GM21528 (cell line): ENCODE data around the gene RPS19.

Experiments used
- ATAC-seq: cut with Tn5 transposase; IDR thresholded peaks from one replicate; pipeline ENCODE4 v1.9.1; 2021; ENCODE audit warnings: mild to moderate bottlenecking, moderate library complexity; ENCODE audit not compliant: unreplicated experiment, low FRiP score

Gene RPS19

GRCh38 chr19:41897181-41897580 lies 37.1 kb downstream of the RPS19 start:
- no peak for ATAC-seq

GRCh38 chr19:41897820-41898219 lies 37.8 kb downstream of the RPS19 start:
- no peak for ATAC-seq

- no peak for ATAC-seq
Observed at GRCh38 chr19:41898235-41898634, 38.2 kb downstream of the RPS19 start.

GRCh38 chr19:41901707-41902360 lies 41.8 kb downstream of the RPS19 start:
- ATAC-seq, result no peak

GRCh38 chr19:41902594-41902993 lies 42.5 kb downstream of the RPS19 start:
- ATAC-seq, result no peak

GRCh38 chr19:41903193-41903953 lies 43.3 kb downstream of the RPS19 start:
- ATAC-seq, result no peak

- ATAC-seq, result no peak
Observed at GRCh38 chr19:41904118-41904870, 44.2 kb downstream of the RPS19 start.

- no peak for ATAC-seq
Observed at GRCh38 chr19:41905273-41906002, 45.4 kb downstream of the RPS19 start.

- ATAC-seq, result no peak
Observed at GRCh38 chr19:41906271-41906670, 46.2 kb downstream of the RPS19 start.

GRCh38 chr19:41906916-41907680 lies 47.0 kb downstream of the RPS19 start:
- ATAC-seq, result no peak

- ATAC-seq, result no peak
Observed at GRCh38 chr19:41907994-41908615, 48.0 kb downstream of the RPS19 start.

- no peak for ATAC-seq
Observed at GRCh38 chr19:41908724-41909464, 48.8 kb downstream of the RPS19 start.

- ATAC-seq, result no peak
Observed at GRCh38 chr19:41909706-41910105, 49.7 kb downstream of the RPS19 start.

GRCh38 chr19:41910240-41910991 lies 50.4 kb downstream of the RPS19 start:
- no peak for ATAC-seq

GRCh38 chr19:41910992-41911888 lies 51.2 kb downstream of the RPS19 start:
- no peak for ATAC-seq

GRCh38 chr19:41911889-41912731 lies 52.1 kb downstream of the RPS19 start:
- no peak for ATAC-seq
